Measurements from ENCODE around the gene PCBD1.

- TF ChIP-seq CTCF (IDR thresholded peaks at IDR 0.05; ENCODE audit: low read length) = no peak
- no peak for TF ChIP-seq EZH2 (optimal IDR thresholded peaks at IDR 0.05; ENCODE audit: low read depth, low read length)
- no peak for TF ChIP-seq EZH2phosphoT487 (IDR thresholded peaks at IDR 0.05; ENCODE audit: low read length)
Observed at GRCh38 chr10:70898687-70899086, 10.3 kb upstream of the PCBD1 start.

Data from MM.1S (cell line).